SKM-1 (cell line): ENCODE measurements around the gene ZNRF2.
A peak's percentile ranks its signal among the peaks of the same experiment; 100 is the strongest.

ENCODE experiments used
- DNase-seq: peaks from one replicate; lab custom pipeline; 2025; ENCODE audit not compliant: unreplicated experiment; lab: John Stamatoyannopoulos, UW

The ZNRF2 gene

DNA sequence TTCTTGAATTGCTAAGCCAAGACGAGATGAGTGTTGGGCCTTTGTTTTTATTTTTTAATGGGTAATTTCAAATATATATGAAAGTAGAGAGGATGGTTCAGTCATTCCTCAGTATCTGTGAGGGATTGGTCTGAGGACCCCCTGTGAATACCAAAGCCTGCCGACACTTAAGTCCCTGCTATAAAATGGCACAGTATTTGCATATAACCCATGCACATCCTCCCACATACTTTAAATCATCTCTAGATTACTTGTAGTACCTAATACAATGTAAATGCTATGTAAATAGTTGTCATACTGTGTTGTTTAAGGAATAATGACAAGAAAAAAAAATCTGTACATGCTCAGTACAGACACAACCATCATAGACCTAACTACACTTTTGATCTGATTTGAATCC lies 120.8 kb downstream of the ZNRF2 start:
- DNase-seq: no peak

DNA sequence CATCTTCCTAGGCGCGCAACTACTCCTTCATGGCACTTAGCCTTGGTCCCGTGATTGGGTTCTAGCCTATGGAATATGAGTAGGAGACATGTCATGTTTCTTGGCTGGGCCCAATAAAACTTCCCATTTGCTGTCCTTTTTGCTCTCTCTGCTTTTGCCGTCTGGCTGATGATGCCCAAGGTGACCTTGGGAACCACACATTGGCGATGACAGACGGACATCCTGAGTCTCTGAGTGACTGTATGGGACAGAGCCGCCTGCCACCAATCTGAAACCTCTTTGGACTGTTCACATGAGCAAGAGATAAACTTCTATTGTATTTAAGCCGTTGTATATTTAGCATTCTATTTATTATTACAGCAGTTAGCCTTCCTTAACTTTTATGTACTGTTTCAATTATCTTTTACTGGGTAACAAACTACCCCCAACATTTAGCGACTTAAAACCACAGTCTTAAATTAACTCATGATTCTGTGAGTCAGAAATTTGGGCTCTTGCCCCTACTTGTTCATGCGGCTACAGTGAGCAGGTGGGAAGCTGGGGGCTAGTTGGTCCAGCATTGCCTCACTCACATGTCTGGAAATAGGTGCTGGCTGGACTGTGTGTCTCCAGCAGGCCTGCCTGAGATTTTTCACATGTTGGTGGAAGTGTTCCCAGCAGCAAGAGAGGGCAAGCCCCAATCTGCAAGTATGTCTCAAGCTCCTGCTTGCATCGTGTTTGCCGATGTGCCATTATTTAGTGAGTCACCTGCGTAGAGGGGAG lies 122.4 kb downstream of the ZNRF2 start:
- no peak for DNase-seq

DNA sequence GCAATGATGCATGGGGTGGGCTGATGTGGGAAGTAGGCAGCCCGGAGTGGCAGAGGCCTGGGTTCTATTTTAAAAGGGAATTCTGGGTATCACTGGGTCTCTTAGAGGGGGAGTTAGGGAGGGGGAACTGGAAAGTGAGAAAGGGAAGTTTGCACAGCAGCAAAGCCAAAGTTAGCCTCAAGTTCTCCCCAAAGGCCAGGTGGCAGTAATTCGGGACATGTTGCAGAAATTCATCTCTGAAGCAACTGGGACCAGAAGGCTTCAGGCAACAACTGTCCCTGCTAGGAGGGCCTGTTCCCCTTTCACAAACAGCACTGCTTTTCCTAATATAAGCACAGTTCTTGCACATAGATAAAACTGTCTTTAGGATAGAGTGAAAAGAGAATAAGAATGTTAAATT lies 126.8 kb downstream of the ZNRF2 start:
- DNase-seq: peak; percentile 28

DNA sequence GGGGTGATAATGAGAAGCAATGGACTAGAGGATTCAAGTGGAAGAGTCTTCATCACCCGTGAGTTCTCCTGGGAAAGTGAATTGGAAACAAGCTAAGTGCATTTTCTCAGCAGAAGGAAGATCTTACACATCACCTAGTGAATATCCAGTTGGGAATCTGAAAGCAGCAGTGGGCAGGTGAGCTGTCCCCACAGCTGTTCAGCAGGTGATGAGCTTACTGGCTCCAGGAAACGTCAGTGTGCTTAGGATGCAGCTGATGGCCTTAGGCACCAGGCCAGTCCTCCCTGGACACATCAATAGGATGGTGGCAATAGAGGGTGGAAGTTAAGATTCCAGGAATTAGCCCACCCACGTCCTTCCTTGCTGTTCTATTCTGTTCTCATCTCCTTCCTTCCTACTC lies 127.5 kb downstream of the ZNRF2 start:
- no peak for DNase-seq

DNA sequence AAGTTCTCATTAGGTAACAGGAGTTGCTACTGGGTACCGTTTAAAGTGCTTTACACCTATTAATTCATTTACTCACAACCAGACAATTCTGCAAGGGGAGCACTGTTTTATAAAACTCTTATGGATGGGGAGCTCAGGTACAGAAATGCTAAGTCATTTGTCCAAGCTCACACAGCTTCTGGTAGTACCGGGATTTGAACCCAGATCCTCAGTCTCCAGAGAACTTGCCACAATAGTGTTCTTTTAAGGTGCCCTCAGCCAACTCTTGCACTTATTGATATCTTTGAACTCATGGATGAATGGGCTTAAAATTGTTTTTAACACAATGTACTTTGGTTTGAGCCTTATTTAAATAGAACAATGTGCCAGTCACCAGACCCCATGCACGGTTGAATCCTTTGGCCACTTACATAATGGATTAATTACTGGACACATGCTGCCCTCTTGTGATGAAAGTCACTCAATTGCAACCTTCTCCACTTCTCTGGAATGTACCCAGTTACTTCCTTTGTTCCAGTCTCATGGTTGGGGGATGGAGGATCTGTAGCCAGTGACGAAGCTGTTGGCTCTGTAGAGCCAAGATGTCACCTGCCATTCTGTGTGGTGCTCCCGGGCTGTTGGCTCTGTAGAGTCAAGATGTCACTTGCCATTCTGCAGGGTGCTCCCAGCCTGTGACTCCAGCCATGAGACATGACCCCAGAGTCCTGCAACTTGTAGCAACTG lies 128.5 kb downstream of the ZNRF2 start:
- DNase-seq: no peak

DNA sequence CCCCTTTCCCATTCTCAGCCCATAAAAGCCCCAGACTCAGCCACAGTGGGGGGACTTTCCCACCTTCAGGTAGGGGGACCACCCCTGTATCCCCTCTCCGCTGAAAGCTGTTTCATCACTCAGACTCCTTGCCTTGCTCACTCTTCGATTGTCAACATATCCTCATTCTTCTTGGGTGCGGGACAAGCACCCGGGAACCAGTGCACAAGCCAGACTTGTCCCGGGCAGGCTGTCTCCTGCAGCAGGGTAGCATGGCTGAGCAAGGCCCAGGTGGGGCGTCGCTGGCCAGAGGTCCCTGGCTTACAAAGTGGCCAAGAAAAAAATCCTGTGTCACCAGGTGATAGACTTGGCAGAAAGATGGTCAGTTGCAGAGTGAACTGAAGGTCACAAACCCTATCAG lies 129.5 kb downstream of the ZNRF2 start:
- DNase-seq: no peak
